ENCODE data around the gene ACAA1.

DNA sequence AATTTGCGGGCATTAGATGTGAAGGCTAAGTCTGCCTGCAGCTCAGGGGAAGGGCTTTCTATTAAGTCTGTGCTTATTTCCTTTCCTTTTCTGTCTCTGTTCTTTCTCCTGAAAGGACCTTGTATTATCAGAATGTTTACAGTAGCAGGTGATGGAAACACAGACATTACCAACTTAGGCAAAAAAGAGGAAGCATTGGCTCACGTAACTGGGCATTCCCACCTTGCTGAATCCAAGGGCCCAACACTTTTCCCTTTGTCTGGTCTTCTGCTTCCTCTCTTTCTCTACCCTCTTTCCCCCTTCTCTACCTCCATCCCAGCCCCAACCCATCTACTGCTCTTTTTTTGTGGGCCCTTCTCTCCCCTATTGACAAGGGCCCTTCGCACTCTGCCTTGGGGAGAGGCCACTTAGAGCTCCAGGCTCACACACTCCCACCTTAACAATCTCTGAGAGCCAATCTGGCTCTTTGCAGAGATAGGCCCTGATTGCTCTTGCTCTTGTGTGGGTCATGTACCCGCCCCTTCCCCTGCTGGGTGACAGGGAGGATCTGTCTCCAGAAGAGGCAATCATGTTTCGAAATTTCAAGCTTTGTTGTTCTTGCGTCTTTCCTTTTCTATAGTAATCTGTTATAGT lies 35.0 kb downstream of the ACAA1 start:
- TF ChIP-seq, protein P1, sequence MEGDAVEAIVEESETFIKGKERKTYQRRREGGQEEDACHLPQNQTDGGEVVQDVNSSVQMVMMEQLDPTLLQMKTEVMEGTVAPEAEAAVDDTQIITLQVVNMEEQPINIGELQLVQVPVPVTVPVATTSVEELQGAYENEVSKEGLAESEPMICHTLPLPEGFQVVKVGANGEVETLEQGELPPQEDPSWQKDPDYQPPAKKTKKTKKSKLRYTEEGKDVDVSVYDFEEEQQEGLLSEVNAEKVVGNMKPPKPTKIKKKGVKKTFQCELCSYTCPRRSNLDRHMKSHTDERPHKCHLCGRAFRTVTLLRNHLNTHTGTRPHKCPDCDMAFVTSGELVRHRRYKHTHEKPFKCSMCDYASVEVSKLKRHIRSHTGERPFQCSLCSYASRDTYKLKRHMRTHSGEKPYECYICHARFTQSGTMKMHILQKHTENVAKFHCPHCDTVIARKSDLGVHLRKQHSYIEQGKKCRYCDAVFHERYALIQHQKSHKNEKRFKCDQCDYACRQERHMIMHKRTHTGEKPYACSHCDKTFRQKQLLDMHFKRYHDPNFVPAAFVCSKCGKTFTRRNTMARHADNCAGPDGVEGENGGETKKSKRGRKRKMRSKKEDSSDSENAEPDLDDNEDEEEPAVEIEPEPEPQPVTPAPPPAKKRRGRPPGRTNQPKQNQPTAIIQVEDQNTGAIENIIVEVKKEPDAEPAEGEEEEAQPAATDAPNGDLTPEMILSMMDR (IDR thresholded peaks at IDR 0.05; ENCODE audit: poor library complexity) = no peak
- TF ChIP-seq EZH2phosphoT487 (IDR thresholded peaks at IDR 0.05; ENCODE audit: low read depth, severe bottlenecking, unreplicated experiment) (no peak), EZH2 (IDR thresholded peaks at IDR 0.05; ENCODE audit: borderline replicate concordance) (no peak)
